ENCODE results near the gene CSF1. TPM values are rescaled to one million over a fixed set of nuclear protein-coding genes. Genes with fewer than 3 reads are reported as not detected.
"Not testable (repeated sequence)": the region's sequence is repeated elsewhere in the genome, so short reads cannot be mapped to it uniquely, and the experiment has no call there.

Gene CSF1
- total RNA-seq, 1 donor from 2014 or later = 9.8 TPM

DNA sequence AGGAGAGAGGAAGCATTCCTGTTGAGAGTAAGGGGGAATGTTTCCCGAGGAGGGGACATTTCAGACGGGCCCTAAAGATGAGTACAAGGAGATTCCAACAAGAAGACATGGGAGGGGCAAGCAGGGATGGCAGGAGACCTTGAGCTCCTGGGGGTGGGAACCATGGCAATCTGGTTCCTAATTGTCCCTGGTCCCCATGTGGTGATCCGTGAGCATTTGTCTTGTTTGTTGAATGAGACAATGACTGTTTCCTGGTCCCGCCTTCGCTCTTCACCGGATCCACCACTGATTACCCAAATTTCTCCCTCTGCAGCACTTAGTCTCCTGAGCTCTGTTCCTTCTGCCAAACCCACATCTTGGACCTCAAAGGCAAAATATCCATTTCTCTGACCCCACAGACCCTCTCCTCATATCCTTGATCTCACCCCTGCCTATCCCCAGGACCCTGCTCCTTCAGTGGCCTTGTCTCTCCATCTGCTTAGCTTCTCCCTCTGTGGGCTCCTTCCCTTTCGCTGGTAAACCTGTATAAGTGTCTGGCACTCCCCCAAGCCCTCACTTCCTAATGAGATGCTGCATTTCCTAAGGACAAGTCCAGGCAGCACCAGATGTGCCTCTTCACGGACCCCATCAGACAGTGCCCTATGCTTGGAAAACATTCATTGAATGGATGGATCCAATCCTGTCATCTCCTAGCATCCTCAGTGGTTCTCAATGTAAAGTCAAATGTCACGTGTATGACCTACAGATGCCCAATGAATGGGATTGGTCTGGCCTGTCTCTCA is 8.3 kb upstream of the CSF1 start:
- DNase-seq = no peak

DNA sequence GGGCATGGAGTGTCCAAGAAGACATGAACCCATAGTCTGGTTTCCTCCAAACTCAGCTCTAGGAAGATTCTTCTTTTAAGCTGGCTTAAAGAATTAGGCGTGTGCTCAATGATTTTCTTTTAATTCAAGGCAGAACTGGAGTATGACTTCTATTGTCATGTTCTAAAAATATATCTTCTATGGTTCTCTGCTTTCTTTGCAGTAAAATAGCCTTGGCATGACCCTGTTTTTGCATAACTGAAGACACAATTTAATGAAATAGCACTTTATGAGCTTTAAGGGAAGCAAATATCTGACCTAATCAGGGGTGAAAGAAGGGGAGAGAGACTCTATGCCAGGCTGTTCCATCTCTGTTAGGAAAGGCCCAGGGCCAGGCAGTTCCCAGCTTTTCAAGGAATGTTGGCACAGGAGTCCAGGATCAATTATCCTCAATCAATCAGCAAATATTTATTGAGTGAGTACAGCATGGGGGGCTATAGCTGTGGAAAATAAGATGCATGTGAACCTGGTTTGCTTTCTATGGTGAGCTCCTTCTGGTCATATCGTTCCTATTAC is 7.2 kb upstream of the CSF1 start:
- no peak for DNase-seq

DNA sequence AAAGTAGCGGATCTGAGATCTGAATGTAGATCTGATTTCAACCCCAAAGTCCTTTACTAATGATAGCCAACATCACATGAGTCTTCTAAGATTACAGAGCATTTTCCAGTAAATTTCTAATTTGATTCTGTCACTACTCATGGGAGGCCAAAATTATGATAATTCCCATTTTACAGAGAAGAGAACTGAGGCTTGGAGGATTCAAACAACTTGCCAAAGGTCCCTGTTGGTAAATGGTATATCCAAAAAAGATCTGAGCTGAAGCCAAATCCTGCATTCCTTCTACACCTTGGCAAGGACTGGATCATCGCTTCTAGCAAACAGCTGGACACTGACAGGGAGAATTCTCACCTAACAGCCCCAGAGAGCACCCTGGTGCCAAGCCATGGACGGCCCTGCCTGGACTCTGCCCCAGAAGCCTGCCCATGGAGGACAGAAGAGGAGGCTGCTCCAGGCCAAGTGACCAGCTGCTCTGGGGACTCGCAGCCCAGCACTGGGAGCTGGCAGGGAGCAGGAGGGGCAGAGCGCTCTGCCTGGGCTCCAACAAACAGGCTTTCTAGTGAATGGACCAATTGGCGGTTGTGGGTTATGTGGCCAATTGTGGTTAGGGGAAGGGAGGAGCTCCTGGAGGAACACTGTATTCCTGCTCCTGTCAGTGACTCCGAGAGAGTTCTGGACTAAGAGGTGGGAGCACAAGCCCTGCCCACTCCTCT is 6.4 kb upstream of the CSF1 start:
- DNase-seq = no peak

DNA sequence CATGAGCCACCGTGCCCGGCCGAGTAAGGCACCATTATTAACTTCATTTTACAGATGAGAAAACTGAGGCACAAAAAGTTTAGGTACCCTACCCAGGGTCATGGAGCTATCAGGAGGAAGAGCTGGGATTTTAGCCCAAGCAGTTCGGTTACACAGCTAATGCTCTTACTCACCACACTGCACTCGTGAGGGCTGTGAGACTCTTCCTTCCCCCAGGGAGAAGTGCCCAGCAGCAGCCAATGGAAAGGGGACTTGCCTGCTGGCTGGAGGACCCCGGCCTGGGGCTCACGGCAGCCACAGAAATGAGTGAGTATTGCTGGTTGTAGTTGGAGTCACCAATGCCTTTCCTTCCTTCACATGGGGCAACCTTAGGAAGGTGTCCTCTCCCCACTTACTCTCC is 5.2 kb upstream of the CSF1 start:
- DNase-seq = no peak

DNA sequence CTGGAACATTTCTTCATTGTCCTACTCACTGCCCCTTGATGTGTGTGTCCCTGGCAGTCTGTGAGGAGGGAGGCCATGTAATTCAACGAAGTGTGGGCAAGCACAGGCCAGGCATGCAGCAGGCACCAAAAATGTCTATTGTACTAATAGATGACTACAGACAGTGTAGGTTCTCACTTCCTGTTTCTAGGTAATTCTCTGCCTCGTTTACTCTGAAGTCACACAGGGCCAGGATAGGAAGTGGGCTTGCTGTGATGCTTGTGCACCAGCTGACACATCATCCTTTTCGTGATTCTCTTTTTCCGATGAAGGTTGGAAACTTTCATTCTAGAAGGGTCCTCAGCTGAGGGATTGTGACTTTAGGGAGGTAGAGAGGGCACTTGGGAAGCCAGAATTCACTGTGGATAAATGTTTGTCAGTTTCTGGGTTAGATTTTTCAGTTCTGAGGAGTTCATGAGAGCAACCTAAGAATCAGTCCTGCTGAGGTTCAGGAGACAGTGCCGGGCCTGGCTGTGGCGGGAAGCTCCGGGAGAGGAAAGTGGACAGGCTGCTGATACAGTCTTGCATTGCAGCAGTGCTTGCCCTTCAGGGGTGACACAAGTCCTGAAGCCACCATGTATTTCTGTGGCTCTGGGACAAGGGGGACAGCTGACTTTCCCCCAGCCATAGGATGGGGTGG is 4.3 kb upstream of the CSF1 start:
- no peak for DNase-seq

DNA sequence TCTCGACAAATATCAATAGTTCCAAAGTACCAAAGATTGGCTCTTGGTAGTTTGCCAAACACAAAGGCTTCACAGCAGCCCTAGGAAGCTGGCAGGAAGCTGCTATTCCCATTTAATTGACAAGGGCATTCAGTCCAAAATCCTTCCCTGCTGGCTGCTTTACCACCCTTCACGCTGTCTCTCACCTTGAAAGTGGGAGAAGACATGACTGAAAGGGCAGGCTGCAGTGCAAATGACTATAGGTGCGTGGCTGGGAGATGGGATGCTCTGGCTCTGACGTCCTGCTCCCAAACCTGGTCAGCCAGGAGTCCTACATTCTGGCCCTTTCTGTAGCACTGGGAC is 3.8 kb upstream of the CSF1 start:
- no peak for DNase-seq

DNA sequence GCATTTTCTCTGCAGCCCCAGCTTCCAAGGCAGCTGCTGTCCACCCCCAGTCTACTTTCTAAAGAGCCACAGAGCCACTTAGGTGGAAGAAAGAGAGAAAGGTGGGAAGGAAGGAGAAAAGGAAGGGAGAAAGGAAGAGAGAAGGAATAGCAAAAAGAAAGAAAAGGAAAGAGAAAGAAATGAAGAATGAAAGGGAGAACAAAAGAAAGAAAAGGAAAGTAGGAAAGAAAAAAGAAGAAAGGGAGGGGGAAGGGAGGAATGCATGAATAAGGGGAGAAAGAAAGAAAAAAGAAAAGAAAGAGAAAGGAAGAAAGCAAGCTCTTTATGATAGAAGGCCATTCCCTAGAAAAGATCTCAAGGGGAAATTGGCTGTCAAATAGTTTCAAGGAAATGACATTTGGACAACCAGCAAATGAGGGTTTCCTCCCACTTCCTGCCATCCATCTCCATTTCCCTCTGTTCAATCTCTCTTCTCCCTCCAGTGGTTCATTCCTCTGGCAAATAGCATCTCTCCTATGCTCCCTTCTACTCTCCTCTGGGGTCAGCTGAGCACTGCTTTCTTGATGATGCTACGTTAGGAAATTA is 3.4 kb upstream of the CSF1 start:
- DNase-seq = no peak

DNA sequence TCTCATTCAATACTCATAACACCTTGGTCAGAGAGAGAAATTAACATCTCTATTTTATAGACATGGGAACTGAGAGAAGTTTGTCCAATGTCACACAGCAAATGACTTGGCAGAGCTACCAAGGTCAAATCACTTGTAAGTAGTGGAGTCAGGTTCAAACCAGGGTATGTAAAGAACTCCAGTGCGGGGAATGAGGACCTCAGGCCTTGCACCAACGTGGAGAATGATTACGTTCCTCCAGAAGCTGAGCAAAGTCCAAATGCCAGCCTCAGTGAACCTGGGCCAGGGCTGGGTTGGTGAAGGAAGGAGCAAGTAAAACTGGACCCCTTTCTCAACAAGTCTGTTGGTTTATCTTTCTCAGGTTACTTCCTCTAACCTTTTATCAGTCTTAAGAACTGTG is 1.8 kb upstream of the CSF1 start:
- no peak for DNase-seq

DNA sequence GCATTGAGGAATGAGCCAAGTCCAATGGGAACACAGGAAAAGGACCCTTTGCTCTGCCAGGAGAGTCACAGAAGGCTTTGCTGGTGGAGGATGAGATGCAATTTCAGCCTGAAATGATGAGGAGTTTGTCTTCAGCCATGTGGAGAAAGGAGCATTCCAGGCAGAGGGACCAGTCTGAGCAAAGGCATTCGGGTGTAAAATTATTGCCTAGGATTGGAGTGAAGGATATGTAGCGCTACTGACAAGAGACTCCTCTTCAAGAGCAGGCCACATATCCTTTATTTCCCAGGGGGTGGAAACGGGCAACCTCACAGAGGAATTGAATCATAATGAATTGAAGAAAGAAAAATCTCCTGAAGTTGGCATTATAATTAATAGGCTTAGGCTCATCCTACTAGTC is 1.1 kb upstream of the CSF1 start:
- no peak for DNase-seq

DNA sequence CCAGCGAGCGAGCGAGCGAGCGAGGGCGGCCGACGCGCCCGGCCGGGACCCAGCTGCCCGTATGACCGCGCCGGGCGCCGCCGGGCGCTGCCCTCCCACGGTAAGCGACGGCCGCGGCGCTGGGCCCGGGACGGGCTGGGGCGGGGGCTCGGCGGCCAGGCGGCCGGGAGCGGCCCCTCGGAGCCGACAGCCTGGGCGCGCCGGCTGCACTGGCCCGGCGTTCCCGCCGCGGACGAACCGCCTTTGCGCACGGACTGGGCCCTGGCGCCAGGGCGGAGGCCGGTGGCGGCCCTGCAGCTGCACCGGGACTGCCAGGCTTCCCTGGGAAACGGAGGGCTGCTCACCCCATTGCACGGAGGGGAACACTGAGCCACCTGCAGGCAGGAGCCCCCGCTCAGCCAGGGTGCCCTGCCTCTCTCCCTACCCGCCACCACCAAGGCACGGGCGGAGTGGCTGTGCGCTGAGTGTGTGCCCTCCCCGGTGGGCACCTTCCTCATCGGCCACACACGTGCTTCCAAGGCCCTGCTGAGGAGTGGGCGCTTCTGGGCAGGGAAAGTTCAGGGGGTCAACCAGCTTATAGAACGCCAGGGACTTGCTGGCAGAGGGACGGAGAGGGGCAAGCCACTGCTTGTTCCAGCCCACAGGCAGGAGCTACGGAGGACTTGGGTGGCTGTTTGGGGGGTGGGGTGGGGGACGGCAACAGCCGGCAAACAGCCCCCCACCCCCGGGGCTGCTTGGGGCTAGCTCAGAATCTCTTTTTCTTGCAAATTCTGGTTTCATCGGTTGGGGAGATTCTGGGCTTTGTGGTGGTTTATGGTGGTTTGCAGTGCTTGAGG is 532 bp downstream of the CSF1 start:
- DNase-seq = no peak

DNA sequence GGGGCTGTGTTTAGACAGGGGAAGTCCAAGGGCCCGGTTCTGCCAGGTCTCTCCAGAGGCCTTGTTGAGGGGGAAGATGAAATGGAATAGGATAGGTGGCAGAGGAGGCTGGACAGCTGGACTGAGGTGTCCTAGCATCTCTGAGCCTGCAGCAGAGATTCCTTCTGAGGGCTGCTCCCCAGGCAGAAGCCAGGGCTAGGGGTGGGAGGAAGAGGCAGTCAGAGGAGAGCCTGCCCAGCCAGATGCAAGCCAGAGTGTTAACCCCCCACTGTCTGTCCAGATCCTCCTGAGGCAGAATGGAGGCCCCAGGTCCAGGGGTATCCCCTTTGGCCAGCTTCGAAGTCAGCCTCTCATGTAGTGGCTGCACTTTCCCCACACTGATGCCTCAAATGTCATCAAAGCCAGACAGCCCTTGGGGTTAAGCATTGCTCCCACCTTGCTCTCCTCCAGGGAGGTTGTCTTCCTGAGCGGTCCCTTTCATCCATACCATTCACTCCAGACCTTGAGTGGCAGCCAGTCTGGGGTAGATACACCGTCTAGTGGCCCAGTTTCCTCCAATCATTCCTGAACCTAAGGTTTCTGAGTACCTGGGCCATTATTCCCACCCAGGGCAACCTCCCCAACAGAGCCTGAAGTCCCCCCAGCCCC is 1.7 kb downstream of the CSF1 start:
- no peak for DNase-seq

DNA sequence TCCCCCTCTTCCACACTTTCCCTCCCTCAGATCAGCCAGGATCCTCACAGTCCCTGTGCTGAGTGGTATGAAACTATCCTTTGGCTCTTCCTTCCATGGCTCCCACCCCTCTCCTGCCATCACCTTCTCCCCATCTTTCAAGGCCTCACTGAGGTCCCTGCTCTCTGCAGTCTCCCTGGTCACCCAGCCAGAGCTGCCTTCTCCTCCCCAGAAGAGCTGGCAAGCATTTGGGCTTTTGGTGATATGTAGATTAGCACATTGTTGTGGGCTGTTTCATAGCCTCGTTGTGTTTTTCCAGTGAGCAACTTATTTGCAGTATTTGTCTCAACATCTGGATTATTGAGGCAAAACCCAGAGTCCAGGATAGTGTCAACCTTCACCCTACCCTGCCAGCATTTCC is 2.2 kb downstream of the CSF1 start:
- DNase-seq = no peak

DNA sequence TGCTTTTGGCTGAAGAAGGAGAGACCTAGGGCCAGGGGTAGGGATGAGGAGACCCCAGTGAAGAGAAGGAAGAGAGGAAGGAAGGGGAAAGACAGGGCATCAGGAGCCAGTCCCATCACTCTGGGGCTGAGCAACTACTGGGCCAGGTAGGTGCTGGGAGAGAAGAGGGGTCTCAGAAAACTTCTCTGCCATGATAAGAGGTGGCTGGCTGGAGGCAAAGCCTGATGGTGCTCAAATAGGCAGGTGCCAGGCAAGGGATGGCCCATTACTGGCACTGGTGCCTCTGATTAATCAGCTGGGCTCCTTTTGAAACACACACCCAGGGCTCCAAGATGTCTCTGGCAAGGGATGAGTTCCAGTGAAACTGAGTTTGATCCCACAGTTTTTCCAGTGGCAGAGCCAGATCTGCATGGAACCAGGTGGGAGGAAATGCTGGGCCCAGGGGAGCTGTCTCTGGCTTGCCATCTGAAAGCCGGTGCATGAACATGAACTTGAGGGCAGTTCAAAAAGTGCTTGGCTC is 2.8 kb downstream of the CSF1 start:
- no peak for DNase-seq

DNA sequence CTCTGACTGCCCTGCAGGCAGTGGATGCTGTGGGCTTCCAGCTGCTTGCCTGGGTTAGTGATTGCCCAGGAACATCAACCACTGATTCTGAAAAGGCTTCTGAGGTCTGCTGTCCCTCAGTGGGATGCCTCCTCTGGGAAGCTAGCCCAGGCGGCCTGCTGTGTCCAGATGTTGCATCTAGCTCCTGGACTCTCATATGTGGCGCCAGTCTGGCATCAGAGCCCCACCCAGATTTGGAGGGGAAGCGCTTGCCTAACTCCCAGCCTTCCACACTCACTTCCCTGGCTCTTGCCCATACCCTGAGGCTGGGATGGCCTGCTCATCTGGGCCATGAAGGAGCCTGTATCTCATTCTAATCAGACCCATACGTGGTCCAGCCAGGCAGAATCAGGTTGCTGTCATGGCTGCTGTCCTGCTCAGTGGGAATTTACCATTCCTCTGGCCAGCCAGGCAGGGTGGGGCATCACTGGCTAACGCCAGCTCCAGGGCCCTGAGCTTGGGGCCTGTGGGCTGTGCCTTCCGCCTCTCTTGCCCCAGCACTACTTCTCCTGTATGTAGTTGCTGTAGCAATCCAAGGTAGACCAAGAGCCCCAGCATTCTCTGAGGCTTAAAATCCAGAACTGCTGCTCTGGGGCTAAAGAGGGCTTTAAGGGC is 4.1 kb downstream of the CSF1 start:
- DNase-seq = no peak

DNA sequence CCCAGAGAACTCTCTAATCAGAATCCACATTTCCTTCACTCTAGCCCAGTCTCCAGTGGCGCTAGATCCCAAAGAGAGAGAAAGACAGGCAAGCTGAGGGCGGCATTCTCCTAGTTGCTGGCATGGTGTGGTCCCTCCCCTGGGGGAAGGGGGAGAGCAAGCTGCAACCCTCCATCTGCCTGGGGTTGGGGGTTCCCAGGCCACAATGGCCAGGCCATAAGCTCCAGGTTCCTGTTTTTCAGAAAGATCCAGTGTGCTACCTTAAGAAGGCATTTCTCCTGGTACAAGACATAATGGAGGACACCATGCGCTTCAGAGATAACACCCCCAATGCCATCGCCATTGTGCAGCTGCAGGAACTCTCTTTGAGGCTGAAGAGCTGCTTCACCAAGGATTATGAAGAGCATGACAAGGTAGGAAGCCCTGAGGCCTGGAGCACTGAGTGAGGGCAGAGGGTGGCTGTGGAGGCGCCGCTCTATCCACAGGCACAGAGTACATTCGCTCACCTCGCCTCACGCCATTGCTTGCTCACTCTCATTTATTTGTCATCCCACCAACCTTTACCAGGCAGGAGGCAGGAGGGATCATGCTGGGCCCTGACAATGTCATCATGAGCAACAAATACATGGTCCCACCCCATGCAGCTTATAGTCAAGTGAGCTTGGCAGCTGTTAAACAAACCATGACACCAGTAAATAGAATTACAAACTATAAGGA is 6.6 kb downstream of the CSF1 start:
- DNase-seq = no peak

DNA sequence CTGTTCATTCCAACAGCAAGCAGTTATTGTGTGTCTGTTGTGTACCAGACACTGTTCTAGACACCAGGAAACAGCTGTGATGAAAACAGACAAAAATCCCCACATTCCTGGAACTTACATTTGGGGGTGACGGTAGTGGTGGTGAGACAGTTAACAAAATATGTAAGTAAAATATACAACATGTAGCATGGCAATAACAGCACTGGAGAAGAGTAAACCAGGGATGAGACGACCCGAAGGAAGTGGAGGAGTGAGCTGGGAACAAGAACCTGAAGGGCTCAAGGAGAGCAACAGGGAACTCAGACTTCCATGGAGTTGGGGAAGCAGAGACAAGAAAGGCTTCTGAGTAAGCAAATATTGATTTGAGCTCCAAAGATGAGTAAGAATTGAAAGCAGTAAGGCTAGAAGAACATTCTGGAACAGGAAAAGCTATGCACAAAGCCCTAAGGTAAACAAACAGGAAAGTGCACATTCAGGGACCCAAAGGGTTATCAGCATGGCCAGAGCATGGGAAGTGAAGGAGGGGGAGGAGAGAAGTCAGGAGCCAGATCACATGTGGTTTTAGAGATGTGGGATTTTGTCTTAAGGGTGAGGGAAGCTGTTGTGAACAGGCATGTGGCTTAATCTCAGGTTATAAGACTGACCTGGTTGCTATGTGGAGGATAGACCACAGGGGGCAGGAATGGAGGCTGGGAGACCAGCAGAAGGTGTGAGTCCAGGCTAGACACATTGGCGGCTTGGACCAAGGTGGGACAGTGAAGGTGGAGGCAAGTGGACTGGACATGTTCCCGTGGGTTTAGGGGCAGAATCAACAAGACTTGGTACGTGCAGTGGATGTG is 7.3 kb downstream of the CSF1 start:
- DNase-seq = no peak

DNA sequence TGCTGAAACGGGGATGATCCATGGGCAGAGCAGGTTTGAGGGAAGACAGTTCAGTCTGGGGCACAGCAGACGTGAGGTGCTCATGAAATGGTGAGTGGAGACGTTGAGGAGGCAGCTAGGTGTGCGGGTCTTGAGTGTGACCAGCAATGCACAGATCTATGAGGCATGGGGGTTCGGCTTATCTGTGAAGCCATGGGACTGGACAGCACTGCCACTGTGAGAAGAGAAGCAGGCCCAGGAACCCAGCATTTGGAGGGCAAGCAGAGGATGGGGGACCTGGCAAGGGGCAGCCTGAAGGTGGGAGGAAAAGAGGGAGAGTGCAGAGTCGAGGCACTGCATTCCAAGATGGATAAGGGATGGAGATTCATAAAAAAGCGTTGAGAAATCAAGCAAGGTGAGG is 8.0 kb downstream of the CSF1 start:
- DNase-seq = no peak

DNA sequence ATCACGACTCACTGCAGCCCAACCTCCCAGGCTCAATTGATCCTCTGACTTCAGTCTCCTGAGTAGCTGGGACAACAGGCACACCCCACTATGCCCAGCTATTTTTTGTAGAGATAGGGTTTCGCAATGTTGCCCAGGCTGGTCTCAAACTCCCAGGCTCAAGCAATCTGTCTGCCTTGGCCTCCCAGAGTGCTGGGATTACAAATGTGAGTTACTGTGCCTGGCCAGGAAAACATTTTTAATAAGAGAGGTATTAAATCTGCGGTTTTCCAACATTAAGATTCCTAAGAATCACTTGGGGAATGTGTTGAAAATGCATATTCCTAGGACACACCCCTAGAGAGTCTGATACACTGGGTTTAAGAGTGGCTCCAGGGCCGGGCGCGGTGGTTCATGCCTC is 8.7 kb downstream of the CSF1 start:
- DNase-seq = no peak

DNA sequence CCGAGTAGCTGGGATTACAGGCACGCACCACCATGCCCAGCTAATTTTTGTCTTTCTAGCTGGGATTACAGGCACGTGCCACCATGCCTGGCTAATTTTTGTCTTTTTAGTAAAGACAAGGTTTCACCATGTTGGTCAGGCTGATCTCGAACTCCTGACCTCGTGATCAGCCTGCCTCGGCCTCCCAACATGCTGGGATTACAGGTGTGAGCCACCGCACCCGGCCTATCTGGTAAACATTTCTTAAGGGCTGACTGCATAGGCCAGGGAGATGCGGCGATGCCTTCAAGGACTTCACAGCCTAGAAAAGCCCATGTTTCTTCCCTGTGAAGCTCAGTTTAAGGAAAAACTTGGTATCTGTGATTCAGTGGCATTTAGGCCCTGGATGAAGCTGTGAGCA is 9.7 kb downstream of the CSF1 start:
- not testable (repeated sequence) for DNase-seq
